Esophagus muscularis mucosa (tissue), 4 donors: ENCODE measurements around the gene ADD3. TPM values are rescaled to one million over a fixed set of nuclear protein-coding genes. Genes with fewer than 3 reads are reported as not detected.

Source experiments
- DNase-seq: peaks from one replicate; pipeline ENCODE4 v3.0.0-alpha.2; 2017; ENCODE audit errors: extremely low spot score
- H3K27ac ChIP-seq, 4 donors: fragments of 200-600 bp; sonication (generic); replicated peaks in 1 of 4; 1 replicate in 3 of 4; 2 replicates in 1 of 4; pipeline ENCODE4 v1.5.1; 2016 to 2019; ENCODE audit warnings: mild to moderate bottlenecking in 1 of 4
- H3K27me3 ChIP-seq, 4 donors: fragments of 200-600 bp; sonication (generic); one replicate each; pipeline versions ENCODE4 v1.5.1 to v1.6.0; 2016 to 2019
- H3K36me3 ChIP-seq, 4 donors: fragments of 200-600 bp; sonication (generic); one replicate each; pipeline ENCODE4 v1.5.1; 2016 to 2019
- H3K4me1 ChIP-seq, 4 donors: fragments of 200-600 bp; sonication (generic); one replicate each; pipeline ENCODE4 v1.5.1; 2016 to 2019
- H3K4me3 ChIP-seq, 4 donors: fragments of 200-600 bp; sonication (generic); 1 replicate in 2 of 4; 2 replicates in 2 of 4; pipeline ENCODE4 v1.5.1; 2016 to 2019; ENCODE audit warnings: mild to moderate bottlenecking in 4 of 4, moderate library complexity in 1 of 4
- H3K9me3 ChIP-seq, 4 donors: fragments of 200-600 bp; sonication (generic); 1 replicate in 3 of 4; 2 replicates in 1 of 4; pipeline ENCODE4 v1.5.1; 2016 to 2019
- EP300 ChIP-seq: sonication (generic); formaldehyde crosslinking; IDR thresholded peaks from one replicate; pipeline ENCODE4 v1.6.1; 2017; ENCODE audit warnings: antibody characterized with exemption
- POLR2A ChIP-seq: fragments of 450-650 bp; IDR thresholded peaks from one replicate; pipeline ENCODE4 v1.6.1; 2017; ENCODE audit warnings: antibody characterized with exemption, moderate library complexity, mild to moderate bottlenecking, low read depth
- POLR2AphosphoS5 ChIP-seq, 2 donors: sonication (generic); formaldehyde crosslinking; IDR thresholded peaks; one replicate each; pipeline ENCODE4 v1.6.1; 2017; ENCODE audit warnings: antibody characterized with exemption in 2 of 2
- WGBS: methylation state at CpG from one replicate; pipeline ENCODE4 v1.1.5; 2018; 5-methylcytosine and 5-hydroxymethylcytosine counted together
- intact Hi-C: fragments of 100-400 bp; cut with DNase I; formaldehyde crosslinking; loops from one replicate; pipeline ENCODE4 v1.15.1; 2023
- total RNA-seq, 4 donors: library from RNA; depleted of rRNA; stranded (reverse); fragments of >200 nt; gene quantifications; one replicate each; pipeline versions ENCODE4 v1.1.0 to v1.2.1, GENCODE V29; 2016
- TF ChIP-seq, protein P1 (sequence below), 3 experiments: fragments of 200-600 bp in 2 of 3; fragments of 450-650 bp in 1 of 3; sonication (generic) in 2 of 3; IDR thresholded peaks; one replicate each; pipeline ENCODE4 v1.5.1; 2017 to 2019; ENCODE audit warnings: antibody characterized with exemption in 3 of 3, mild to moderate bottlenecking in 2 of 3, moderate library complexity in 1 of 3

The ADD3 gene
- total RNA-seq, 4 donors from 2014 or later = 60.1 to 228 (median 99.2) TPM

DNA sequence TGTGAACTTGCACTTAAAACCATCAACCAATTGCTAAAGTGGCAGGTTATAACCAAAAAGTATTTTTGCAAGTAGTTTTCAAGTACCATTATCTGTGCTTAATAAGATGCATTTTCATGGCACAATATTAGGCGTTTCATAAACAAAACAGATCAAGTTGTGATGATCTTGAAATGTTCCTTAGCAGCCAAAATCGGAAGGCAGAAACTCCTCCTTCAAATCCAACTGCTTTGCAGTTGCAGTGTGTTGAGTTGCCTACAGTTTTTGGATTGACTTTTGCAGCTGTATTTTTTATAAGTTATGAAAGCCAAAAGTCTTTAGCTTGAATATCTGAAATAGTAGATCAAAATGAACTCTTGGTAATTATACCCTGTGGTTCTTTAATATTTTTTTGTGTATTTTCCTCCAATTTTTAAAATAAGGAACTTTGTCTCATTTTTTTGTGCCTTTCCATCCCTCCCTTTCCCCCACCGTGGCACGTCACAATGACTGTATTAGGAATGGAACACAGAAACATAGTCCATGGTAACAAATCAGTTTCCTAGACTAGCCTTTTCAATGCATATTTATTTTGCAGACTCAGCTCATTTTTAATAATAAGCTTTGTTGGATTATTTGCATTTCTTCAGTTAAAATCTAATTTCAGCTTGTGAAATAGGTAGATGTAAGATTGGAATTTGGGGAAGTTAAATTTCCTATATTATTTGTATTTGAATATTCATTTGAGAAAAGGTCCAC lies 80.8 kb downstream of the ADD3 start:
- no peaks in the 10 kb centered on the region for H3K9me3 ChIP-seq
- no peaks in the 10 kb centered on the region for H3K27me3 ChIP-seq
- H3K27ac ChIP-seq = peak overlapping the region in 2 of 4 donors; percentile 18 to 24
- intact Hi-C loops = no loop called here
- WGBS = 64% methylated on average over 4 of the region's 4 CpGs
- TF ChIP-seq, protein P1, sequence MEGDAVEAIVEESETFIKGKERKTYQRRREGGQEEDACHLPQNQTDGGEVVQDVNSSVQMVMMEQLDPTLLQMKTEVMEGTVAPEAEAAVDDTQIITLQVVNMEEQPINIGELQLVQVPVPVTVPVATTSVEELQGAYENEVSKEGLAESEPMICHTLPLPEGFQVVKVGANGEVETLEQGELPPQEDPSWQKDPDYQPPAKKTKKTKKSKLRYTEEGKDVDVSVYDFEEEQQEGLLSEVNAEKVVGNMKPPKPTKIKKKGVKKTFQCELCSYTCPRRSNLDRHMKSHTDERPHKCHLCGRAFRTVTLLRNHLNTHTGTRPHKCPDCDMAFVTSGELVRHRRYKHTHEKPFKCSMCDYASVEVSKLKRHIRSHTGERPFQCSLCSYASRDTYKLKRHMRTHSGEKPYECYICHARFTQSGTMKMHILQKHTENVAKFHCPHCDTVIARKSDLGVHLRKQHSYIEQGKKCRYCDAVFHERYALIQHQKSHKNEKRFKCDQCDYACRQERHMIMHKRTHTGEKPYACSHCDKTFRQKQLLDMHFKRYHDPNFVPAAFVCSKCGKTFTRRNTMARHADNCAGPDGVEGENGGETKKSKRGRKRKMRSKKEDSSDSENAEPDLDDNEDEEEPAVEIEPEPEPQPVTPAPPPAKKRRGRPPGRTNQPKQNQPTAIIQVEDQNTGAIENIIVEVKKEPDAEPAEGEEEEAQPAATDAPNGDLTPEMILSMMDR (IDR thresholded peaks at IDR 0.05) = no peak
- no peak for TF ChIP-seq POLR2A
- H3K4me3 ChIP-seq = no peak overlapping the region
- no peak for DNase-seq
- H3K36me3 ChIP-seq = no peaks in the 10 kb centered on the region
- peaks cover 0 to 25% (median 19%) of the 10 kb centered on the region in 4 donors for H3K4me1 ChIP-seq

DNA sequence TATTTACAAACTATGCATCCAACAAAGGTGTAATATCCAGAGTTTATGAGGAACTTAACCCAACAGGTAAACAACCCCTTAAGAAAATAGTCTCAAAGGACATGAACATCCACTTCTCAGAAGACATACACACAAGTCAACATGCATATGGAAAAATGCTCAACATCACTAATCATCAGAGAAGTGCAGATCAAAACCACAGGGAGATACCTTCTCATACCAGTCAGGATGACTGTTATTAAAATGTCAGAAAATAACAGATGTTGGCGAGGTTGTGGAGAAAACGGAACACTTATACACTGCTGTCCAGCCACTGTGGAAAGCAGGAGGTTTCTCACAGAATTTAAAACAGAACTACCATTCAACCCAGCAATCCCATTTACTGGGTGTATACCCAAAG lies 84.0 kb downstream of the ADD3 start:
- TF ChIP-seq POLR2A (no peak), EP300 (no peak), POLR2AphosphoS5 (IDR thresholded peaks at IDR 0.05) (no peak)
- TF ChIP-seq, protein P1 (IDR thresholded peaks at IDR 0.05) = no peak
- H3K36me3 ChIP-seq = no peaks in the 10 kb centered on the region
- DNase-seq = no peak
- WGBS = 90% methylated on average over 2 of the region's 2 CpGs
- no peaks in the 10 kb centered on the region for H3K27me3 ChIP-seq
- H3K4me1 ChIP-seq = peaks cover 0 to 19% (median 12%) of the 10 kb centered on the region in 4 donors
- H3K9me3 ChIP-seq = no peaks in the 10 kb centered on the region
- no peak overlapping the region for H3K27ac ChIP-seq
- no peak overlapping the region for H3K4me3 ChIP-seq
- intact Hi-C loops = no loop called here

DNA sequence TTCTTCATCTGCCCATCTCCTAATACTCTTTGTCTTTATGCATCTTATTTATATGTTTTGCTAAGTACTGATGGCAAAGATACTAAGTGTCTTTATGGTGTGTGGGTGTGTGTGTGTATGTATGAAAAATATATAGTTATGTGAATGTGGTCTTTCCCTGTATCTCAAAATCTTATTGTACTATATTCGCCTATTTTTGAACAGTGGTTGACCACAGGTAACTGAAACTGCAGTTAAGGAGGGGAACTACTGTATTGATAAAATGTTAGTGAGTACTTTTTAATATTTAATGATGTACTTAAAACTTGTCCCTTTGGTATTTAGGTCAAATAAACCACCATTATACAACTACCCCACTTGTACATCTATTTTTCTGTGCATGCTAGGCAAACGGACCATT lies 85.9 kb downstream of the ADD3 start:
- Histone ChIP-seq H3K4me1 (peaks cover 5 to 20% (median 13%) of the 10 kb centered on the region in 4 donors), H3K27ac (no peak overlapping the region), H3K27me3 (no peaks in the 10 kb centered on the region), H3K36me3 (no peaks in the 10 kb centered on the region), H3K9me3 (no peaks in the 10 kb centered on the region), H3K4me3 (no peak overlapping the region)
- 93% methylated on average over 2 of the region's 2 CpGs for WGBS
- no peak for DNase-seq
- intact Hi-C loops = no loop called here
- TF ChIP-seq, protein P1 (IDR thresholded peaks at IDR 0.05) = no peak
- no peak for TF ChIP-seq EP300
- no peak for TF ChIP-seq POLR2AphosphoS5 (IDR thresholded peaks at IDR 0.05)
- no peak for TF ChIP-seq POLR2A

DNA sequence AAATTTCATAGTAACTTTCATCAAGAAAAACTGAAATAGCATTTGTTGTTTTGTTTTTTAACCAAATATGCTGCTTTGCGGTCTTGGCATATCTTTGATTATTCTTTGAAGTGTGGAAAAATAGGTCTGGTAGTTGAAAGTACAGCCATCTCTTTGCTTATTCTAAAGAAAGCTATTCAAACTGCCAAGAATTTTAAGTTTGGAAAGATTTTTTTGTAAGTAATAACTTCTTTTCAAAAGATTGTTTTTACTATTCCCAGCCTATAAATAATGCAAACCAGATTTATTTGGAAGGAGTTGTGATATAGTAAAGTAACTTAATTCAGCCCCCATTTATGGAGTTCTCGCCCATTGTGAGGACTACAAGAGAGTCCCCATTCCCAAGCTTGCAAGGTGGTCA lies 87.0 kb downstream of the ADD3 start:
- peaks cover 5 to 17% (median 9%) of the 10 kb centered on the region in 4 donors for H3K4me1 ChIP-seq
- TF ChIP-seq POLR2A (no peak), EP300 (no peak), POLR2AphosphoS5 (IDR thresholded peaks at IDR 0.05) (no peak)
- TF ChIP-seq, protein P1 (IDR thresholded peaks at IDR 0.05) = no peak
- intact Hi-C loops = no loop called here
- H3K36me3 ChIP-seq = no peaks in the 10 kb centered on the region
- DNase-seq = no peak
- no peak overlapping the region for H3K4me3 ChIP-seq
- H3K27ac ChIP-seq = no peak overlapping the region
- H3K27me3 ChIP-seq = no peaks in the 10 kb centered on the region
- H3K9me3 ChIP-seq = no peaks in the 10 kb centered on the region
- WGBS = 87% methylated on average over 2 of the region's 2 CpGs
